ENCODE data around the gene CMC1.

CMC1 gene

GRCh38 chr3:28308196-28308595, 66.8 kb downstream of the CMC1 start:
- peak; percentile 3 for DNase-seq

GRCh38 chr3:28315711-28316110, 74.3 kb downstream of the CMC1 start:
- no peak for DNase-seq

- DNase-seq, result no peak
These were observed 74.8 kb downstream of the CMC1 start for GRCh38 chr3:28316226-28316625.

GRCh38 chr3:28317438-28318022, 76.1 kb downstream of the CMC1 start:
- DNase-seq, result peak; percentile 40

GRCh38 chr3:28320981-28321380, 79.6 kb downstream of the CMC1 start:
- DNase-seq, result no peak

GRCh38 chr3:28322464-28322863, 81.0 kb downstream of the CMC1 start:
- peak; percentile 67 for DNase-seq

GRCh38 chr3:28326458-28326926, 85.1 kb downstream of the CMC1 start:
- no peak for DNase-seq

GRCh38 chr3:28328188-28329151, 87.1 kb downstream of the CMC1 start:
- peak; percentile 18 for DNase-seq

- no peak for DNase-seq
These were observed 93.1 kb downstream of the CMC1 start for GRCh38 chr3:28334552-28334951.

- no peak for DNase-seq
These were observed 93.8 kb downstream of the CMC1 start for GRCh38 chr3:28335246-28335645.

GRCh38 chr3:28337230-28337629, 95.8 kb downstream of the CMC1 start:
- no peak for DNase-seq

GRCh38 chr3:28343144-28343543, 101.7 kb downstream of the CMC1 start:
- no peak for DNase-seq

GRCh38 chr3:28345690-28346089, 104.3 kb downstream of the CMC1 start:
- DNase-seq, result no peak

GRCh38 chr3:28347374-28348264, 106.2 kb downstream of the CMC1 start:
- DNase-seq, result peak; percentile 54

GRCh38 chr3:28348265-28348628, 106.8 kb downstream of the CMC1 start:
- no peak for DNase-seq

GRCh38 chr3:28348629-28349468, 107.4 kb downstream of the CMC1 start, which contains the start of the genes AZI2 and ZCWPW2:
AZI2 (minus strand) TSS chr3:28348824; CDS start chr3:28340617, 8,207 bp downstream.
ZCWPW2 (plus strand) TSS chr3:28348721; CDS start chr3:28413069, 64,348 bp downstream.
- DNase-seq, result peak; percentile 96

GRCh38 chr3:28349469-28350000, 108.1 kb downstream of the CMC1 start:
- DNase-seq, result no peak

Measured in fibroblast of upper back skin (primary cell).